ENCODE data around the gene SENP5. TPM values are rescaled to one million over a fixed set of nuclear protein-coding genes. Genes with fewer than 3 reads are reported as not detected.

Gene SENP5
- total and polyA plus RNA-seq, 2 donors from 2014 or later, result 5.8 to 27.5 TPM

GRCh38 chr3:196918968-196919367 is 51.2 kb downstream of the SENP5 start:
- no peak for FAIRE-seq
- no peaks in the 10 kb centered on the region for H3K27me3 ChIP-seq (ENCODE audit: control insufficient read depth, insufficient read depth, low read length)
- no peak for DNase-seq
- intact Hi-C loops (cut with DNase I), result no loop called here
- peaks cover 0 to 9% (median 6%) of the 10 kb centered on the region in 3 donors for H3K36me3 ChIP-seq (ENCODE audit: control insufficient read depth in 2 of 3, insufficient read depth in 3 of 3, low read length in 3 of 3)
- no peaks in the 10 kb centered on the region for H3K4me1 ChIP-seq (ENCODE audit: control insufficient read depth in 2 of 3, insufficient read depth in 2 of 3, low read depth in 1 of 3, low read length in 3 of 3)
- H3K9me3 ChIP-seq (ENCODE audit: control insufficient read depth in 2 of 3, insufficient read depth in 1 of 3, low read length in 3 of 3), result no peaks in the 10 kb centered on the region
- no peak overlapping the region for H3K4me3 ChIP-seq (ENCODE audit: low read length in 3 of 3)
- H3K9ac ChIP-seq (ENCODE audit: low read length in 3 of 3), result no peak overlapping the region
- H3K27ac ChIP-seq (ENCODE audit: low read depth in 2 of 2, low read length in 2 of 2), result no peak overlapping the region
- TF ChIP-seq CTCF (IDR thresholded peaks at IDR 0.05; ENCODE audit: borderline replicate concordance, extremely low read depth, insufficient read depth), result no peak

- H3K27ac ChIP-seq (ENCODE audit: low read depth in 2 of 2, low read length in 2 of 2), result no peak overlapping the region
- no peaks in the 10 kb centered on the region for H3K4me1 ChIP-seq (ENCODE audit: control insufficient read depth in 2 of 3, insufficient read depth in 2 of 3, low read depth in 1 of 3, low read length in 3 of 3)
- FAIRE-seq (no peak), DNase-seq (no peak)
- no peak for TF ChIP-seq CTCF (IDR thresholded peaks at IDR 0.05; ENCODE audit: borderline replicate concordance, extremely low read depth, insufficient read depth)
- intact Hi-C loops (cut with DNase I), result no loop called here
- H3K9ac ChIP-seq (ENCODE audit: low read length in 3 of 3), result no peak overlapping the region
- no peaks in the 10 kb centered on the region for H3K27me3 ChIP-seq (ENCODE audit: control insufficient read depth, insufficient read depth, low read length)
- peaks cover 0 to 9% (median 2%) of the 10 kb centered on the region in 3 donors for H3K36me3 ChIP-seq (ENCODE audit: control insufficient read depth in 2 of 3, insufficient read depth in 3 of 3, low read length in 3 of 3)
- H3K9me3 ChIP-seq (ENCODE audit: control insufficient read depth in 2 of 3, insufficient read depth in 1 of 3, low read length in 3 of 3), result no peaks in the 10 kb centered on the region
- H3K4me3 ChIP-seq (ENCODE audit: low read length in 3 of 3), result no peak overlapping the region
These were observed 53.0 kb downstream of the SENP5 start for GRCh38 chr3:196920733-196921132.

GRCh38 chr3:196927571-196928453 is 60.1 kb downstream of the SENP5 start:
- intact Hi-C loops (cut with DNase I), result no loop called here
- FAIRE-seq (no peak), DNase-seq (no peak)
- no peaks in the 10 kb centered on the region for H3K4me1 ChIP-seq (ENCODE audit: control insufficient read depth in 2 of 3, insufficient read depth in 2 of 3, low read depth in 1 of 3, low read length in 3 of 3)
- H3K4me3 ChIP-seq (ENCODE audit: low read length in 3 of 3), result no peak overlapping the region
- no peak for TF ChIP-seq CTCF (IDR thresholded peaks at IDR 0.05; ENCODE audit: borderline replicate concordance, extremely low read depth, insufficient read depth)
- no peaks in the 10 kb centered on the region for H3K9me3 ChIP-seq (ENCODE audit: control insufficient read depth in 2 of 3, insufficient read depth in 1 of 3, low read length in 3 of 3)
- peaks cover 4 to 35% (median 13%) of the 10 kb centered on the region in 3 donors for H3K36me3 ChIP-seq (ENCODE audit: control insufficient read depth in 2 of 3, insufficient read depth in 3 of 3, low read length in 3 of 3)
- no peaks in the 10 kb centered on the region for H3K27me3 ChIP-seq (ENCODE audit: control insufficient read depth, insufficient read depth, low read length)
- H3K9ac ChIP-seq (ENCODE audit: low read length in 3 of 3), result no peak overlapping the region
- H3K27ac ChIP-seq (ENCODE audit: low read depth in 2 of 2, low read length in 2 of 2), result no peak overlapping the region

Measured in kidney (tissue), 14 donors.